ENCODE data around the gene LRG1.

Gene LRG1

GRCh38 chr19:4533835-4534424 lies 5.9 kb downstream of the LRG1 start:
- no peak for ATAC-seq
- TF ChIP-seq BACH2 (CRISPR knock-in tag; IDR thresholded peaks at IDR 0.05; ENCODE audit: borderline replicate concordance) (no peak), TOX (CRISPR knock-in tag; IDR thresholded peaks at IDR 0.05; ENCODE audit: borderline replicate concordance) (no peak), ZNF565 (CRISPR knock-in tag; conservative IDR thresholded peaks at IDR 0.05; ENCODE audit: low read depth) (no peak), CSRNP3 (CRISPR knock-in tag; IDR thresholded peaks at IDR 0.05) (no peak), CSDC2 (CRISPR knock-in tag; IDR thresholded peaks at IDR 0.05) (no peak), ARNTL (CRISPR knock-in tag; IDR thresholded peaks at IDR 0.05; ENCODE audit: borderline replicate concordance, low read depth) (no peak), OSR1 (CRISPR knock-in tag; IDR thresholded peaks at IDR 0.05) (no peak), PATZ1 (CRISPR knock-in tag; IDR thresholded peaks at IDR 0.05; ENCODE audit: borderline replicate concordance) (no peak)

GRCh38 chr19:4533334-4533733 lies 6.5 kb downstream of the LRG1 start:
- no peak for ATAC-seq
- no peak for TF ChIP-seq TSHZ2 (CRISPR knock-in tag; IDR thresholded peaks at IDR 0.05)
- TF ChIP-seq TCF4 (CRISPR knock-in tag; IDR thresholded peaks at IDR 0.05; ENCODE audit: borderline replicate concordance): no peak
- TF ChIP-seq PATZ1 (CRISPR knock-in tag; IDR thresholded peaks at IDR 0.05; ENCODE audit: borderline replicate concordance): no peak
- TF ChIP-seq ZNF565 (CRISPR knock-in tag; conservative IDR thresholded peaks at IDR 0.05; ENCODE audit: low read depth): no peak

- peak; percentile 31 for ATAC-seq
- TF ChIP-seq ZNF565 (CRISPR knock-in tag; conservative IDR thresholded peaks at IDR 0.05; ENCODE audit: low read depth) (no peak), ZFP30 (CRISPR knock-in tag; IDR thresholded peaks at IDR 0.05) (no peak), ISL1 (CRISPR knock-in tag; IDR thresholded peaks at IDR 0.05) (no peak), RARB (CRISPR knock-in tag; IDR thresholded peaks at IDR 0.05) (no peak), ZFP3 (CRISPR knock-in tag; IDR thresholded peaks at IDR 0.05) (no peak), PATZ1 (CRISPR knock-in tag; IDR thresholded peaks at IDR 0.05; ENCODE audit: borderline replicate concordance) (no peak), POU6F1 (CRISPR knock-in tag; IDR thresholded peaks at IDR 0.05; ENCODE audit: borderline replicate concordance, low read depth) (no peak), CSDC2 (CRISPR knock-in tag; IDR thresholded peaks at IDR 0.05) (no peak), ZNF70 (CRISPR knock-in tag; IDR thresholded peaks at IDR 0.05) (no peak), SNAI2 (CRISPR knock-in tag; IDR thresholded peaks at IDR 0.05) (no peak), CSRNP3 (CRISPR knock-in tag; IDR thresholded peaks at IDR 0.05) (no peak), ESRRG (CRISPR knock-in tag; IDR thresholded peaks at IDR 0.05) (no peak), CREB5 (CRISPR knock-in tag; IDR thresholded peaks at IDR 0.05; ENCODE audit: low read depth) (no peak), ARNTL (CRISPR knock-in tag; IDR thresholded peaks at IDR 0.05; ENCODE audit: borderline replicate concordance, low read depth) (no peak), ZNF8 (CRISPR knock-in tag; IDR thresholded peaks at IDR 0.05) (no peak), BACH2 (CRISPR knock-in tag; IDR thresholded peaks at IDR 0.05; ENCODE audit: borderline replicate concordance) (no peak), TCF4 (CRISPR knock-in tag; IDR thresholded peaks at IDR 0.05; ENCODE audit: borderline replicate concordance) (no peak), GLIS3 (CRISPR knock-in tag; IDR thresholded peaks at IDR 0.05) (no peak), TOX (CRISPR knock-in tag; IDR thresholded peaks at IDR 0.05; ENCODE audit: borderline replicate concordance) (no peak)
Observed at GRCh38 chr19:4531562-4532165, 8.2 kb downstream of the LRG1 start.
